NCI-H2081 treated with DMSO at 0.1 percent for 48 hours (cell line): ENCODE measurements around the gene GPR42.

Experiments used
- DNase-seq: peaks from one replicate; lab custom pipeline; 2025; lab: John Stamatoyannopoulos, UW

Gene GPR42, protein sequence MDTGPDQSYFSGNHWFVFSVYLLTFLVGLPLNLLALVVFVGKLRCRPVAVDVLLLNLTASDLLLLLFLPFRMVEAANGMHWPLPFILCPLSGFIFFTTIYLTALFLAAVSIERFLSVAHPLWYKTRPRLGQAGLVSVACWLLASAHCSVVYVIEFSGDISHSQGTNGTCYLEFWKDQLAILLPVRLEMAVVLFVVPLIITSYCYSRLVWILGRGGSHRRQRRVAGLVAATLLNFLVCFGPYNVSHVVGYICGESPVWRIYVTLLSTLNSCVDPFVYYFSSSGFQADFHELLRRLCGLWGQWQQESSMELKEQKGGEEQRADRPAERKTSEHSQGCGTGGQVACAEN

DNA sequence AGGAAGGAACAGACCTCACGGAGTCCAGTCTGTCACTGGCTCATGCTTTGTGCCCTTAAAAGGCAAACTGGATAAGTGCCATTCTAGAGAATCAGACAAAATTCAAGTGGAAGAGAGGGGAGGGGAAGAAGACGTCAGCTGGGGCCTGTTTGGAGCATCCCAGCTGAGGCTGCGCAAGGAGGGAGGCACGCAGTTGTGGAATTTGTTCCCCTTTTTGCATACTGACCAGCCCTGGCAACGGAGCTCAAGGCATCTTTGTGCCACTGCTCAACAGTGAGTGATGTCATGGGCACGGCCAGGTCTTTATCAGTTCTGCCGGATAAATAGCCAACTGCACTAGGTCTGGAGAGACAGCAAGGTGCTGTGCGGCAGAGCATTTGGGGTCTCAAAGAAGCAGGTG is at the start of gene GPR42:
GPR42 (plus strand) TSS at position 347 of the 400 bp plus-strand sequence. CDS start 292 bp downstream, outside the sequence.
- no peak for DNase-seq

DNA sequence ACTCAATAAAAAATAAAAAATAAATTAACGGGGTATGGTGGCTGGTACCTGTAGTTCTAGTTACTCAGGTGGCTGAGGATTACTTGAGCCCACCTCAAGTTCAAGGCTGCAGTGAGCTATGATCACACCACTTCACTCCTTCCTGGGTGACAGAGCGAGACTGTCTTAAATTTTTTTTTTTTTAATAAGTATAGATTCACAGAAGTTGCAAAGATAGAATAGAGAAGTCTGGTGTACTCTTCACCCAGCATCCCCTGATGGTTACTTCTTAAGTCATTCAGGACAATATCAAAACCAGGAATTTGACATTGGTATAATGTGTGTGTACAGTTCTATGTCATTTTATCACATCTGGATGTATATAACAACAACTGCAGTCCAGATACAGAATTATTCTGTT is 49.6 kb upstream of the GPR42 start:
- DNase-seq, result no peak

DNA sequence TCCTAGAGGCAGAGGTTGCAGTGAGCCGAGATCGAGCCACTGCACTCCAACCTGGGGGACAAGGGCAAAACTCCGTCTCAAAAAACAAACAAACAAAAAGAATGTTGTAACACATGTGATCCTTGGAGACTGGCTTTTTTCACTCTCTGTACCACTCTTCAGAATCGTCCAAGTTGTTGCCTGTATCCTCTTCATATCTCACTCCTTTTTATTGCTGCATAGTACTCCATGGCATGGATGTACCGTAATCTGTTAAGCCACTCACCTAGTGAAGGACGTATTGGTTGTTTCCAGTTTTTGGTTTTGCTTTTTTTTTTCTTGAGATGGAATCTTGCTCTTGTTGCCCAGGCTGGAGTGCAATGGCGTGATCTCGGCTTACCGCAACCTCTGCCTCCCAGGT is 48.9 kb upstream of the GPR42 start:
- no peak for DNase-seq

DNA sequence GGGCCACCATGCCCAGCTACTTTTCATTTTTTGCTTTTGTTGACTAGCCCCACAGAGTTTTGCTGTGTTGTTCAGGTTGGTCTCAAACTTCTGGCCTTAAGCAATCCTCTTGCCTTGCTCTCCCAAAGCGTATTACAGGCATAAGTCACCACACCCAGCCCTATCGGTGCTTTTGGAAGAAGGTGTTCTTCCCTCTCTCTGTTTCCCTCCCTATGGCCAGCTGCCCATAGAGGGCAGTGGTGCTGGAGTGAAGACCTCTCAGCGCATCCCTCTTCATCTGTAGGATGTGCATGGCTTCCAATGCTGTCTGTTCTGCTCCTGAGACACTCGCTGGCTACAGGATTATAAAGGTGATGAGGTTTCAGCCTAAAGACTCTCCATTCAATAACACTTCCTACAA is 43.2 kb upstream of the GPR42 start:
- DNase-seq, result no peak

DNA sequence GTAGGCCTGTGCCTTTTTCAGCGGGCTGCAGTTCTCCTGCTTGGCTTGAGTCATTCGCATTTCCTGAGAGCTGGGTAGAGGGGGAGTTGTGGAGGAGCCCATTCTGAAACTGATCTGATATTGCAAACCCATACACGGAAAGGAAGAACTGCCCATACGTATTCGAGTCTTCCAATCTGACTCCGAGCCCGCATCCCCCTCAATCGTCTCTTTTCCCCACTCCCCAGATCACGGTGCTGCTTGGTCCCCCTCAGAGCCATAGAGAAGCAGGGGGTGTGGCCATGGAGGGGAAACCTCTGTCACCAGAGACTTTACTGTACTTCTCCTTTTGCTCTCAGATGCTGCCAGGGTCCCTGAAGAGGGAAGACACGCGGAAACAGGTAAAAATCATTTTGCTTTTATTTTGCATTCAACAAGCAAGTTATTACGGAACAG is 42.0 kb upstream of the GPR42 start, which contains the start of gene CD22:
CD22 (plus strand) TSS at position 337 of the 435 bp plus-strand sequence. CDS start 2,854 bp downstream, outside the sequence.
- no peak for DNase-seq

DNA sequence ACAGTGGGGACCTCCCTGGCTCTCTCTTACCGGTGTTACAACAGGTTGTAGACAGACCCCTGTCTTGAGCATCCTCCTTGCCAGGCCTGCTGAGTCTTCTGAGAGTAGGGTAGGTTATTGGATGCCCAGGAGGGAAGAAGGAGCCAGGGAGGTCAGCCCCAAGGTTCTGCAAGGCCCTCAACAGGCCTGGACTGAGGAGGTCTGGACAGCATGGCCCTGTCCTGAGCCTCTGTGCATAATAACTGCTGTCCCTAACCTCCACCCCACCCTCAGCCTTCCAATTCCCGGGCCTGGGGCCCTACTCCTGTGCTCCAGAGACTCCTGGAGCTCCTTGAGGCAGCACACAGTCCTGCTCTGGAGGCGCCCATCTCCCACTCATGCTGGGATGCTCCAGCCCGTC is 41.5 kb upstream of the GPR42 start:
- DNase-seq, result no peak

DNA sequence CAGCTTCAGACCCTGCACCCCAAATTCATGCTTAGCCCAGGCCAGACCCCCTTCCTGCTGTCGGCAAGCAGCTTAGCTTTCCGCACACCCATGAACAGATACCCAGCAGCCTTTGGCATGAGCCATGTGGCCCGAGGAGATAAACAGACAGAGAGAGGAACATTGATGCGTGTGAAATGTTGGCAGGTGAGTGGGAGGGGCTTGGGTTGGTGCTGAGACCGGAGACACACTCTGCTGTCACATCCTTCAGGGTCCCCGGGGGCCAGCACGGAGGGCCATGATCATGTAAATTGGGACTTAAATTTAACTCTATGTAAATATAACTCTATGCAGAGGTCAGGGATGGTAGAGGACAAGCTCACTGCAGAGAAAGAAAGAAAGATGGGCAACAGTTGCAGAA is 40.4 kb upstream of the GPR42 start:
- no peak for DNase-seq

DNA sequence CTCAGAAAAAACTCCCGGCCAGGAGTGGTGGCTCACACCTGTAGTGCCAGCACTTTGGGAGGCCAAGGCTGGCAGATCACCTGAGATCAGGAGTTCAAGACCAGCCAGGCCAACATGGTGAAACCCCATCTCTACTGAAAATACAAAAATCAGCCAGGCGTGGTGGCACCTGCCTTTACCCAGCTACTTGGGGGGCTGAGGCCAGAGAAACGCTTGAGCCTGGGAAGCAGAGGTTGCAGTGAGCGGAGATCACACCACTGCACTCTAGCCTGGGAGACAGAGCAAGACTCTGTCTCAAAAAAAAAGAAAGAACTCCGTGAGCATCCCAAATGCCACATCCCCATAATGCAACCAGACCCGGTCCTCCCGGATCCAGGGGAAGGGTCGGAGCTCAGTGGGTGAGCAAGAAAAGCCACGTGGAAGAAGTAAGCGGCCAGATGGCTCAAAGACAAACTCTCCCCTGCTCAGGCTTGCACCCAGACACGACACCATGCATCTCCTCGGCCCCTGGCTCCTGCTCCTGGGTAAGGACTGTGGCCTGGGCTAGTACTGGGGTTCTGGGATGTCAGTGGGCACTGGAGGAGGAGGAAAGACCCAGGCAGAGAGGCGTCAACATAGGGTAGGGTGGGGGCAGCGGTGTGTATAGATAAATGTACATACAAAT is 39.2 kb upstream of the GPR42 start:
- DNase-seq, result no peak

DNA sequence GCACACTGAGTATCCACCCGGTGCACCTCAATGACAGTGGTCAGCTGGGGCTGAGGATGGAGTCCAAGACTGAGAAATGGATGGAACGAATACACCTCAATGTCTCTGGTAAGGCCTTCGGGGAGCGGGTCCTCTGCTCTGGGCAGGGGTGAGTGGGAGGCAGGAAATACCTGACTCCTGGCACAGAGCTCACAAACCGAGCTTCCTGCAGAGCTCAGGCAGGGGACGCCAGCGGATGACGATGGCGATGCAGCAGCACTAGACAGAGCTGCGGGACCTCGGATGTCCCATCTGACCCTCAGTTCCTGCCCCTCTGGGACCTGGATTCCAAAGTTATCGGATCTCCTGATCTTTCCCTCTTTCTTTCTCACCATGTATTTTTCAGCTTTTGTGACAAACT is 38.1 kb upstream of the GPR42 start:
- DNase-seq, result no peak

DNA sequence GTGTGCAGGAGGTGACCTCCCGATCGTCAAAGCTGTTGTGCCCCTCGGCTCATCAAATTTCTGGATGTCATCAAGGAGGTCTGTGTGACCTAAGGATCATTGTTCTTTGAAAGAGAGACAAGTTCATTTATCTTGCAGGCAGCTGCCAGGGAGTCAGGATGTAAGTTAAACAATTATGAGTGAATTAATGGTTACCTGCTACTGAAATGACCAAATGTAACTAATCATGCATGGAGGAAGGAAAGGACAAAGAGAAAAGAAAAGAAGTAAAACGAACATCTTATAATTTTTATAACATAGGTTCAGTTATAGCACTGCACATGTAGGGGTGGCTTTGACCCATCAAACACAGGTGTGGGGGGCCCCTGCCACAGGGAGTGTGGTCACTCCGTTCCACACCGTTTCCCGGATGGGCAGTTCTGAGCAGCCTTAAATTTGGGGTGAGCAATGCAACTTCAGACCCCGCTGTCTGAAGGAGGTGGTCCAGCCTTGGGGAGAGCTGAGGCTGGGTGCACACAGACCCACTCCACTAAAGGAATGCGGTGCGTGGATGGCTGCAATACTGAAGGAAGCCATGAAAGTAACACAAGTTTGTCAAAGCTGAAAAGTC is 36.6 kb upstream of the GPR42 start:
- no peak for DNase-seq

DNA sequence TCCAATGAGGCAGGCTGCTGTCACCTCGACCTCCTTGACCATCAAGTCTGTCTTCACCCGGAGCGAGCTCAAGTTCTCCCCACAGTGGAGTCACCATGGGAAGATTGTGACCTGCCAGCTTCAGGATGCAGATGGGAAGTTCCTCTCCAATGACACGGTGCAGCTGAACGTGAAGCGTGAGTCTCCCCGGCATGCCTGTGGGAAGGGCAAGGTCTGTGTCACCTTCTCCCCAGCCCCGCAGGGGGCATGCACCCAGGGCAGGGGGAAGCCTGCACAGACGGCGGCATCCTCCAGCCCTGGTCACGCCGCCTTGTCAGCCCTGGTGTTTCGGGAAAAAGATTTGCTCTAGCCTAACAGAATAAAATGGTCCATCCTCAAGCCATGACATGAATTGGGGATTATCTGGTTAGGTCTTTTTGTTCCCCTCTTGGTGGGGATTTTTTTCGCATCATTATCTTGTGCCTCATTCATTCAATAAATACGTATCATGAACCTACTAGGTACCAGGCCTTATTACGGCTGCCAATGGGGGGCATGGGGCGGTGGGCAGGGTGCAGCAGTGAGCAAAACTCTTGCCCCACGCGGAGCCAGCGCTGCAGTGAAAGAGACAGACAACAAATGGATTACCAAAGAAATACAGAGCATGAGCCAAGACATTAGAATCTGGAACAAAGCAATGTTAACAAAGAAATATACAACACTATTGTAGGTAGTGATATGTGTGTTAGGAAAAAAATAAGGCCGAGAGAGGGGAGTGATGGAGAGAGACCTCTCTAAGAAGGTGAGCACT is 34.5 kb upstream of the GPR42 start:
- DNase-seq, result no peak

DNA sequence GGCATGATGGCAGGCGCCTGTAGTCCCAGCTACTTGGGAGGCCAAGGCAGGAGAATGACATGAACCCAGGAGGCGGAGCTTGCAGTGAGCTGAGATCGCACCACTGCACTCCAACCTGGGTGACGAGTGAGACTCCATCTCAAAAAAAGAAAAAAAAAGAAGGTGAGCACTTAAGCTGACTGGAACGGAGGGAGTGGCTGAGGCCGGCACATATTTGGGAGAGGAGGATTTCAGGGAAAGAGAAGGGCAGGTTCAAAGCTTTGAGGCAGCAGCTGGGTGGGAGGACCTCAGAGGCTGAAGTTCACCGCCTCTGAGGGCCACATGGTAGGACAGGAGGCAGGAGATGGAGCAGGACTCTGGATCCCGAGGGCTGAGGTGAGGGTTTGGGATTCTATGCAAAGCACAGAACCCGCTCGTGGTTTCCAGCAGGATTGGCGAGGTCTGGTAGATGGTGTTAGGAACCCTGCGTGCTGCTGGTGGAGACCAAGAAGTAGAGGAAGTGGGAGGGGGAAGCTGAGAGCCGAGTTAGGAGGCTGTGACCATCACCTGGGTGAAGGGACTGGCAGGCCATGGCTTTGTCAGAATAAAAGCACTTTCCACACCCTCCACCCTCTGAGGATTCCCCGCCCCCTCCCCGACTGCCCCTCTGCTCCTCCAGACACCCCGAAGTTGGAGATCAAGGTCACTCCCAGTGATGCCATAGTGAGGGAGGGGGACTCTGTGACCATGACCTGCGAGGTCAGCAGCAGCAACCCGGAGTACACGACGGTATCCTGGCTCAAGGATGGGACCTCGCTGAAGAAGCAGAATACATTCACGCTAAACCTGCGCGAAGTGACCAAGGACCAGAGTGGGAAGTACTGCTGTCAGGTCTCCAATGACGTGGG is 33.5 kb upstream of the GPR42 start:
- no peak for DNase-seq

DNA sequence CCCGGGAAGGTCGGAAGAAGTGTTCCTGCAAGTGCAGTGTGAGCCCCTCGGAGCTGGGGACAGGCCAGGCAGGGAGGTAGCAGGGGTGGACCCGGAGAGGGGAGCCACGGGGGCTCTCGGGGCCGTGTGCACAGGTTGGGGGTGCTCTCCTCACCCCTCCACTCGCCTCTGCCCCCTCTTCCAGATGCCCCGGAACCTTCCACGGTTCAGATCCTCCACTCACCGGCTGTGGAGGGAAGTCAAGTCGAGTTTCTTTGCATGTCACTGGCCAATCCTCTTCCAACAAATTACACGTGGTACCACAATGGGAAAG is 32.9 kb upstream of the GPR42 start:
- no peak for DNase-seq

DNA sequence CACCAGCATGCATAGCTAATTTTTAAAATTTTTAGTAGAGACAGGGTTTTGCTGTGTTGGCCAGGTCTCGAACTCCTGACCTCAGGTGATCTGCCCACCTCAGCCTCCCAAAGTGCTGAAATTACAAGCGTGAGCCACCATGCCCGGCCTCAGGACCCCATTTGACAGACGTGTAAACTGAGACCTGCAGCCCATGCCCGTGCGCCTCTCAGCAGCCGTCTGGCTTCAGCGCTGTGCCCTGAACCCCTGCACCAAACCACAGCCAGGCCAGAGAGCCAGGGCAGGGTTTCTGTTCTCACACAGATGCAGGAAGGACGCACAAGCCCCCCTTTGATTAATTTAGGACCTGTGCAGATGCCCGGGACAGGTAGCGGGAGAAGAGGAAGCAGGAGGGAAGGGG is 30.4 kb upstream of the GPR42 start:
- DNase-seq, result no peak

DNA sequence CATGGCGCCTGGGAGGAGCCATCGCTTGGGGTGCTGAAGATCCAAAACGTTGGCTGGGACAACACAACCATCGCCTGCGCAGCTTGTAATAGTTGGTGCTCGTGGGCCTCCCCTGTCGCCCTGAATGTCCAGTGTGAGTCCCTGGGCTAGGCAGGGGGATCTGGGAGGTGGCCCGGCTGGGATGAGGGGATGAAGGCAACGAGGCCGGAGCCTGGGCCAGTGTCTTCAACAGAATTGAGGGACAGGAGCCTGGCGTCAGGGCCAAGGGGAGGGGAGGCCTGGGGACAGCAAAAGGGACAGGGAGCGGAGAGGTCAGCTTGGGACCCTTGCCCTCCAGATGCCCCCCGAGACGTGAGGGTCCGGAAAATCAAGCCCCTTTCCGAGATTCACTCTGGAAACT is 29.9 kb upstream of the GPR42 start:
- no peak for DNase-seq

DNA sequence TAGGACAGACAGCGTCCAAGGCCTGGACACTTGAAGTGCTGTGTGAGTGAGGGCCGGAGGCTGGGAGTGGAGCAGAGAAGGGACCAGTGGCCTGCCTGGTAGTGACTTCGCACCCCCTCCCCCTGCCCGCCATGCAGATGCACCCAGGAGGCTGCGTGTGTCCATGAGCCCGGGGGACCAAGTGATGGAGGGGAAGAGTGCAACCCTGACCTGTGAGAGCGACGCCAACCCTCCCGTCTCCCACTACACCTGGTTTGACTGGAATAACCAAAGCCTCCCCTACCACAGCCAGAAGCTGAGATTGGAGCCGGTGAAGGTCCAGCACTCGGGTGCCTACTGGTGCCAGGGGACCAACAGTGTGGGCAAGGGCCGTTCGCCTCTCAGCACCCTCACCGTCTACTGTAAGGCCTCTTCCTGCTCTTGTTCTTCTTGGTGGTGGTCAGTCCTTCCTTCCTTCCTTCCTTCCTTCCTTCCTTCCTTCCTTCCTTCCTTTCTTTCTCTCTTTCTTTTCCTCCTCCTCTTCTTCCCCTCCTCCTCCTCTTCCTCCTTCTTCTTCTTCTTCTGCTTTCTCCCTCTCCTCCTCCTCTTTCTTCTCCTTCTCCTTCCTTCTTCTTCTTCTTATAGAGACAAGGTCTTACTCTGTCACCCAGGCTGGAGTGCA is 29.2 kb upstream of the GPR42 start:
- DNase-seq, result no peak

DNA sequence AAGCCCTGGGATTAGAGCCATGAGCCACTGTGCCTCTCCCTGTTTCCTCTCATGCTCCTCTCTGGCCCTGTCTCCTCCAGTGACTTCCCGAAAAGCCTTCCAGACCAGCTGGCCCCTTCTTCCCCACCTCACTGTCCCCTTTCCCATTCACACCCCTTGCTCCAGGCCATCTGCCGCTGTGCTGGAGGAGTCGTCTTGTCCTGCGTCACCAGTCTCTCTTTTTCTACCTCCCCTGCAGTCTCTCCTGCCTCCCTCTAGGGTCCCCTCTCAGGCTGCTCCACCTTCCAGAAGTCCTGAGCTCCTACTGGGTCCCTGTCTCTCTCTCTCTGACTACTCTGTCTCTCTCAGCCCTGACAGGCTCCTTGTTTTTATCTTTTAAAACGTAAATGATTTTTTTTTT is 28.4 kb upstream of the GPR42 start:
- DNase-seq, result no peak

DNA sequence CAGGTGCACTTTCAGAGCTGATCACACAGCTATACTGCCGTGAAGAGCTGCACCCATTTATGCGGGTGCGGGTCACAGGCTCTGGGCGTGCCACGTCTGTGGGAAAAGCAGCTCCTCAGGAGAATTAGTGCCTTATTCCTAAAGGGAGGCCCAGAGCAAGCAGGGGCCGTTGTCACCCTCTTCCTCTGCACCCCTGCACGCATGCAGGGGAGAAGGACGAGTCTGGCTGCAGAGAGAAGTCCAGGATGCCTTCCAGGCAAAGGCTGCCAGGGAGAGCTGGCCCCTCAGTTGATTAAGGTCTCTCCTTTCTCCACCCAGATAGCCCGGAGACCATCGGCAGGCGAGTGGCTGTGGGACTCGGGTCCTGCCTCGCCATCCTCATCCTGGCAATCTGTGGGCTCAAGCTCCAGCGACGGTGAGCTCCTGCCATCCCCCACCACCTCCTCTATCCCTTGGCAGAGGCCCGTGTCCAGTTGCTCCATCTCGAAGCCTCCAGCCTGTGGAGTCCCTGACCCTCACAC is 26.3 kb upstream of the GPR42 start:
- no peak for DNase-seq

DNA sequence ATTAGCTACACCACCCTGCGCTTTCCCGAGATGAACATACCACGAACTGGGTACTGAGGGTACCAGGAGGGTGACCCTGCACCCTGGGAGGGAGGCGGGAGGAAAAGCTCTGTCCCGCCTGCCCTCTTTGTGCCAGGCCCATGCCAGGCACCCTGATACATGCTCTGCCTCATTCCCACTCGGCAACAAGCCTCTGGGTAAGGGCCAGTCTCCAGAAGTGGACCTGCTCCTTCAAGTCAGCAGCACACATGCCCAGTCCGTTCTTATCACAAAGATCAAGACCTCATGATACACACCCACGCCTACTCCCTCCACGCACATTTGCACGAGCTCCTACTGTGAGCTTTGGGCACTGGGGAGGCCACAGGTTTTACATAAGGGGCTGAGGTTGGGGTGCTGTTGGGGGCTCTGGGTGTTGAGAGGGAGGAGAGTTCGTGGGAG is 25.2 kb upstream of the GPR42 start:
- DNase-seq, result no peak

DNA sequence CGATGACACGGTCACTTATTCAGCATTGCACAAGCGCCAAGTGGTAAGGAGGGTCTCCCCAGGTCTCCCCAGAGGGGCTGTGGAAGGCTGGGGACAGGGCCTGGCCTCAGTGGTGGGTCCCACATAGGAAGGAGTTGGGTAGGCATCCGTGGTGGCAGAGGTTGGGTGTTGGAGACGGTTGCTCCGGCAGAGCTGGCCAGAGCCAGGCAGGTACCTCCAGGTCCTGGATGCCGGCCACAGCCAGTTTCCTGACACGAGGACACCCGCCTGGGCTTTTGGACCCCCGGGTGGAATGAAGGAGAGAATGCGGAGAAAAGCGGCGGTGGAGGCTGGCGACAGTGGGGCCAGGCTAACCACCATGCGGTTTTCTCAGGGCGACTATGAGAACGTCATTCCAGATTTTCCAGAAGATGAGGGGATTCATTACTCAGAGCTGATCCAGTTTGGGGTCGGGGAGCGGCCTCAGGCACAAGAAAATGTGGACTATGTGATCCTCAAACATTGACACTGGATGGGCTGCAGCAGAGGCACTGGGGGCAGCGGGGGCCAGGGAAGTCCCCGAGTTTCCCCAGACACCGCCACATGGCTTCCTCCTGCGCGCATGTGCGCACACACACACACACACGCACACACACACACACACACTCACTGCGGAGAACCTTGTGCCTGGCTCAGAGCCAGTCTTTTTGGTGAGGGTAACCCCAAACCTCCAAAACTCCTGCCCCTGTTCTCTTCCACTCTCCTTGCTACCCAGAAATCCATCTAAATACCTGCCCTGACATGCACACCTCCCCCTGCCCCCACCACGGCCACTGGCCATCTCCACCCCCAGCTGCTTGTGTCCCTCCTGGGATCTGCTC is 24.4 kb upstream of the GPR42 start:
- no peak for DNase-seq
